RPMI8226 (cell line): ENCODE measurements around the gene PSG3.
"Not testable (repeated sequence)": the region's sequence is repeated elsewhere in the genome, so short reads cannot be mapped to it uniquely, and the experiment has no call there.

Experiments used
- DNase-seq: peaks from one replicate; pipeline ENCODE4 v3.0.0-alpha.2; 2015

PSG3 gene

GRCh38 chr19:42740381-42740780 is at the start of gene PSG3:
TSS of gene PSG3 (minus strand) at chr19:42740481. CDS start at chr19:42740384, 97 bp downstream.
- not testable (repeated sequence) for DNase-seq

DNA sequence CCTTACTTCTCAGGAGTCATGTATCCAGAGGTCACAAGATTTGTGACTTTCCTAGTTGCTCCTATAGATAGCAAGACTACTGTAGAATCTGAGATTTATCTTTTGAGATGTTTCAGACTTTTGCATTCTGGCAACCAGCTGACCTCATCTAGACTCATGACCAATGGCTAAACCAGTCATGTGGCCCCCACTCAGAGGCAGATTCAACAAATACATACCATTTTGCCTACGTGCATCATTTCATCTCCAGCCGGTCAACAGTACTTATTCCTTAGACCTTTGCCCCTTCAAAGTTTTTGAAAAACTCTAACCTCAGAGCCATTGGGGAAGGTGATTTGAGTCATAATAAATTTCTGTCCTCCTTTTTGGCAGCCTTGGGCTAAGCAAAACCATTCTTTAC is 48.5 kb upstream of the PSG3 start:
- not testable (repeated sequence) for DNase-seq

DNA sequence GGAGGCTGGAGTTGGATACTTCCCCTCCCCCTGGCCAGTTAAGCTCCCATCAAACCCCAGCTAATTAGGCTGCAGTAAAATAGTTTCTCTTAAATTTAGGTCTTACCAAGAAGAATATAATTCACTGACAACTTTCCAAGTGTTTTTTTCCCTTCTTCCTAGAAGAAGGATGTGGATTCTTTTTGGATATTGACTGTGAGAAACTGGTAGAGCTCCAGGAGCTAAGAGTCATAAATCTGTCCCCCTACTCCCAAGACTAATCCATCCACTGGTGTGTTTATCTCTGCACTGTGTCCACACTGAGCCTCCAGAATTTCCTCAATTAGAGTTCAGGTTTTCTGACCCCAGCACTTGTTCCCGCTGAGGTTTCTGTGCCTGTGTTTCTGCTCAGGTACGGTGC is 47.5 kb upstream of the PSG3 start:
- not testable (repeated sequence) for DNase-seq

GRCh38 chr19:42776750-42777612 is 36.7 kb upstream of the PSG3 start:
- DNase-seq = peak; percentile 57

- DNase-seq = not testable (repeated sequence)
Measured at GRCh38 chr19:42774510-42775158, 34.4 kb upstream of the PSG3 start.

- DNase-seq = not testable (repeated sequence)
Measured at GRCh38 chr19:42767319-42767718, 27.0 kb upstream of the PSG3 start.

DNA sequence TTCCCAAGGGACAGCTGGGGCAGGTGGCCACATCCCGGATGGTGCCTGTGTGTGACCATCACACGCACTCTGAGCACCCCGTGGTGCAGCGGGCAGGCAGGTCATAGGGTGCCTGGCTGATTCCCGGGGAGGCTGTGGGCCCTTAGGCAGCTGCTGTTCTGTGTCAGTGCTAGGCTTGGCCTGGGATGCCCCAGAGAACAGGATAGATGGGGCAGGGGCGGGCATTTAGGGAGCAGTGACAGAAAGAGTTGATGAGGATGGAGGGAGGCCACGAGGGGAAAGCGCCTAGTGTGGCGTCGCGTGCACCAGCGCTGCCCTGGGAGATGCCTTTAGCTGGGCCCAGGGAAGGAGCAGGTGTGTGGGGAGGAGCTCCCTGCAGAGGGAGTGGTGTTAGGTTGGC is 26.6 kb upstream of the PSG3 start:
- not testable (repeated sequence) for DNase-seq

DNA sequence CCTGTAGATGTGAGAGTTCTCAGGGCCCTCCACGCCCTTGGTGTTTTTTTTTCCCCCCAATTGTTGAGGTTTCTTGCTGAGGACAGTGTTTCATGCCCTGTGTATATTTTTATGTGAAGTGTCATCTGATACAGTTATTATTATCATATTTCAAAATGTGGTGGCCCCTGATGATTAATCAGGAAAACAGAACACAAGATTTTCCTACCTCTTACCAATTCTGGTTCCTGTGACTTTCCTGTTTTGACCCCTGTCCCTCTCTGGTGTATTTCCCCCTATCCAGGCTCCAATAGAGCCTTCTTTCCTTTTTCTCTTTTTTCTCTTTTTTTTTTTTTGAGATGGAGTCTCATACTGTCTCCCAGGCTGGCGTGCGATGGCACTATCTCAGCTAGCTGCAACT is 24.6 kb upstream of the PSG3 start:
- no peak for DNase-seq

DNA sequence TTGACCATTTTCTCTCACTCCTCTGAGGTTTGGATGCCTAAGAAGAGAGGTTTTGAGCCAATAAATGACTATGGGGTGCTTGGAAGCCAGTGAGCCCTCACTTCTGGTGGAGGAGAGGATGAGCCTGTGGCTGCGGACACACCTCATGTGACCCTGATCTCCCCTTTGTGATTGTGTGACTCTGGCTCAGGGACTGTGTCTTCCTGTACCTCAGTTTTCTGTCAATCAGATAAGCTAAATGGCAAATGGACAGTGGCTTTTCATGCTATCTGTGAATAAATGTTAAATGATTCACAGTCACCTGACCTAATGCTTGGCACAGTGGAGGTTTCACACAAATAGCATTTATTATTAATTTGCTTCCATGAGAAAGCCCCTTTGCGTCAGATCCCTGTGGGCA is 22.5 kb upstream of the PSG3 start:
- no peak for DNase-seq

DNA sequence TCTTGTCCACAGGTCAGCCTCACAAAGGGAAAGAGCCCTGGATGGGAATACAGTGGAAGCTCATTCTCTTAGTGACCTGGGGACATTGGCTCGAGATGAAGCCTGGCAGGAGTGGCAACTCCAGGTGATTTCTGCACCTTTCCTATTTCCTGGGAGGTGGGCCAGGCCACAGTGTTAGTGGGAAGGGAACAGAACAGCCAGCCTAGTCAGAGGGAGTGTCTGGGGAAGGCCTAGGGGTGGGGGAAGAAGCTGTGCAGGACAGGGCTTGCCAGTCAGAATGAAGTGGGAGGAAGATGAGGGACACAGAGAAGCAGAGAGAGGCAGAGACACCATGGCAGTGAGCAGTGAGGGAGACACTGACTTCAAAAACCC is 21.6 kb upstream of the PSG3 start:
- not testable (repeated sequence) for DNase-seq

DNA sequence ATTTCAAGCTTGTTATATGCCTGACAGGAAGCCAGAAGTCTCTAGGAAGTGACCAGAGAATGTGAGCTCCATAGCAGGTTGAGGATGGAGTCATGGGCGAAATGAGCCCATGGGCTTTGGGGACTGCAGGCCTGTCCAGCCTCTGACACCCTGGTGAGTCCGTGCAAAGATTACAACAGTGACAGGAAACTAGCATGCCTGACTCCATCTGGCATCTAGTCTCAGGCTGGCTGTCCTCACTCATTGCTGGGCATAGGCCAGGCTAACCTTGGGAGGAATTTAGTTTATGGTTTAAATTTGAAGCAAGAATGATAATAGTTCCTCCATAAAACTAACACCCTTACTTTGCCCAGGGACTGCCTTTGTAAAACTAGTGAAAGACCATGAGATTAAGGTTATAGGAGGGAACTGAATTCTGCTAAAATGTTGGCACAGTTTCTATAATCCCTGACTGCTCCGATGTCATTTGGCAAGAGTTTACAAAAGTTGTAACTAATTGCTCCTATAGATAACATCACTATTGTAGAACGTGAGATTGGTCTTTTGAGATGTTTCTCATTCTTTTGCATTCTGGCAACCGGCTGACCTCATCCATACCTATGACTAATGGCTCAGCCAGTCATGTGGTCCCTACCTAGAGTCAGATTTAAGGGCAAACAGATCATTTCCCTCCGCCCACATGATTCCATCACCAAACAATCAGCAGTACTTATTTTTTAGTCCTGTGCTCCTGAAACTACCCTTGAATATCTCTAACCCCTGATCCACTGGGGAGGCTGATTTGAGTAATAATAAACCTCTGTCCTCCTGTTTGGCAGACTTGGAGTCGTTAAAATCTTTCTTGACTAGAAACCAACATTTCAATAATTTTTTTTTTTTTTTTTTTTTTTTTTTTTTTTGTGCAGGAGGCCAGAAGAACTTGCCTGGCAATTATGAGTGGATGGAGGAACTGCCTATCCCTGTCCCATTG is 21.0 kb upstream of the PSG3 start:
- not testable (repeated sequence) for DNase-seq

- DNase-seq = peak; percentile 6
Measured at GRCh38 chr19:42758667-42759066, 18.4 kb upstream of the PSG3 start.

DNA sequence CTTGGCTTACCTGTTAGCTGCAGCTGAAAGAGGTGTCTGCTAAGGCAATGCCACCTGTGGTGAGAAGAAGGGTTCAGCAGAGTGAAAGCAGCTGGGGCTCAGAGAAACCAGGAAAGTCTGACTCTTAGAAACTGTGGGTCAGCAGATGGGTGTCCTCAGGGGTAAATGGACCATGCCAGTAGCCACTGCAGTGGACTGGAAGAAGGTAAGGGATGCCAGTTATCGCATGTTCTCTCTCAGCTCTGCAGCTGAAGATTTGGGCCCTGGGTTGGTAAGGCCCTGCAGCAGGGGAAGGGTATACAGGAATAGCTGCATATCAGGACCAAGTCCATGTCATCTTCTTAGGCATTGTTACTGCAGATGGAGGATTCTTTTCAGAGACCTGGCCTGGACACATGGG is 12.0 kb upstream of the PSG3 start:
- DNase-seq = not testable (repeated sequence)

DNA sequence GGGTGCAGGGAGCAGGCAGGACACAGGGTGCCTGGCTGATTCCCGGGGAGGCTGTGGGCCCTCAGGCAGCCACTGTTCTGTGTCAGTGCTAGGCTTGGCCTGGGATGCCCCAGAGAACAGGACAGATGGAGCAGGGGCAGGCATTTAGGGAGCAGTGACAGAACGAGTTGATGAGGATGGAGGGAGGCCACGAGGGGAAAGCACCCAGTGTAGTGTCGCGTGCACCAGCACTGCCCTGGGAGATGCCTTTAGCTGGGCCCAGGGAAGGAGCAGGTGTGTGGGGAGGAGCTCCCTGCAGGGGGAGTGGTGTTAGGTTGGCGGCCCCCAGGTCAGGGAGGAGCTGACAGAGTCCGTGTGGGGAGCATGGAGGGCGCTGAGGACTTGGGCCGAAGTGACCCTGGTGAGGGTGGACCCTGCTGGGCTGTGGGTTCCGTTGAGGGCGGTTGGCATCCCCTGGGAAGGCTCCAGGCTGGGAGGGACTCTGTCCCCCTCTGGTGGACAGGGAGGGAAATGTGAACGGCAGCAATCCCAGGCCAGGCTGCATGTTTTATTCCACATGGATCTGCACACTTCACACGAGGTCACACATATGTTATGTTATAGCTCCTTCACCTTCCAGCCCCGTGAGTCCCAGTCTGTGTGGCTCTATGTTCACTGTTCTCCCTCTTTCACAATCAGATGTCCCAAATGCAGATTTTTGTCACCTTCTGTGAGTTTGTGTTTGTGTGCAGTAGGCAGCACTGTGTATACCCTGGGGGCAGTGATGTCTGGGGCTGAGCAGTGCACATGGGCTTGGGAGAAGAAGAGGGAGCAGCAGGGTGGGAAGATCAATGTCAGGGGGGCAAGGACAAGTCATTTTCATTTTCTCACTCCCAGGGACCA is 1.7 kb upstream of the PSG3 start:
- DNase-seq = not testable (repeated sequence)

- not testable (repeated sequence) for DNase-seq
Measured at GRCh38 chr19:42737581-42738011, 2.7 kb downstream of the PSG3 start.

DNA sequence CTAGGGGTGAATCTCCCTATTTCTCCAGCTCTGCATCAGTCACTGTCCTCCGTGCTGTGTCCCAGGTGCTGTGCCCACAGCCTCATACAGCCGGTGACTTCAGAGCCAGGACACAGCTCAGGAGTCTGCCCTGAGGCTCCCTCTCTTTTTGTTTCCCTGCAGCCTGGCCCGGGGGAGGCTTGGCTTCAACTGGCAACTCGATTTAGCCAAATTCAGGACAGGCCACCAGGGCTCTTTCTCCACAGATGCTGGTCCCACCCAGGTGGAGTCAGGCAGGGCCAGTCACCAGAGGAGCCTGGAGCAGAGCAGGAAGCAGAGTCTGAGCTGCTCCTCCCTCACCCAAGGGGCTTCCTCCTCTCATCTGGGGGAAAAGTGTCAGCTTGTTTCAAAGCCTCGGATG is 11.9 kb downstream of the PSG3 start:
- not testable (repeated sequence) for DNase-seq

DNA sequence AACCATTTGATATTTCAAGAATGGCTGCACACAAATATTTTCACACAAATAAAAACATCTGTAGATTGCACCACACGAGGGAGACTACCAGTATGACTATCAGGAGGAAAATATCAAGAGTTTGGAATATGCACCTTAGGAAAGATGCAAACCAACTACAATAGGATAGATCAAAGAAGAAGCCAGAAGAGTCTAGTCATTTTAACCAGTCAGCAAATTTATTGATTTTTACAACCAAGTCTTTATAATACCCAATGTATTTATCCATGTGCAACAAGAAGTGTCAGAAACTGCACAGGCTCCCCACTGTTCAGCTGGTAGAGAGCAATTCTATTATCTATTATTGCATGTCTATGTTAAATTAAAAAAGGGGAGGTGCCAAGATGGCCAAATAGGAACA is 26.3 kb downstream of the PSG3 start:
- not testable (repeated sequence) for DNase-seq

DNA sequence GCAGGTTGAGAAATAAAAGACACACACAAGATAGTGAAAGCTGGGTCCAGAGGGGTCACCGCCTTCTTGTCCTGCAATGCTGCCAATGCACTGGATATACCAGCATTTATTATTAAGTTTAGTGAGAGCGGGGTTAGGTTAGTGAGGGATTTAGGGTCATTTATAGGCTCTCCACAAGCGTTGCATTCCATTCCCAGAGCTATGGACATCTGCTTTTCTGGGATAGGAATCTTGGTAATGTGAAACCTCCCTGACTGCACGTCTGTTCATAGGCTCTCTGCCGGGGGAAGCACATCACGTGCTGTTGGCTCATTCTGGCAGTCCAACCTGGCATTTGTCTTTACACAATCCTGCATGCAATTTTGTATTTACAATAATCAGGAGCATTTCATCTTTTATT is 27.5 kb downstream of the PSG3 start:
- not testable (repeated sequence) for DNase-seq

DNA sequence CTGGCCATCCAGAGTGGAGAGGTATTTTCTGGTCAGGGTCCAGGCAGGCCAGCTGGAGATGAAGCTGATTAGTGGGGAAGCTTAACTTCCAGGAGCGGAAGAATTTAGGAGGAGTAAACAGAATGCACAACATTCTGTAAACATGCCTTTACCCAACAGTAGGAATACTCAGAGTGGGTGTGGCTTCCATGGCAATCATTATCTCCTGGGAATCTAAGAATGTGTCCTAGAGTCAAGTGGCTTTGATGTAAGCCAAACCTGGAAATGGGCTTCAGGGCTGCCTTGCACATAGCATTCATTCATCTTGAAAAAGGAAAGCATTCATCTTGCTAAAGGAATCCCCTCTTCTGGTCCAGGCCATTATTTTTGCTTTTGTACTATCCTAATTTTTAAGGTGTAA is 29.3 kb downstream of the PSG3 start:
- DNase-seq = not testable (repeated sequence)

GRCh38 chr19:42697884-42698283 is 42.4 kb downstream of the PSG3 start:
- no peak for DNase-seq

- DNase-seq = no peak
Measured at GRCh38 chr19:42695811-42696503, 44.3 kb downstream of the PSG3 start.
